GM19099 (cell line): Measurements from ENCODE around the gene ADCY1.

Experiments
- POLR2A ChIP-seq: IDR thresholded peaks from 3 replicates; pipeline ENCODE4 v1.6.1; 2011; ENCODE audit warnings: low read depth; ENCODE audit not compliant: insufficient read length; ENCODE audit errors: extremely low read depth

Gene ADCY1

DNA sequence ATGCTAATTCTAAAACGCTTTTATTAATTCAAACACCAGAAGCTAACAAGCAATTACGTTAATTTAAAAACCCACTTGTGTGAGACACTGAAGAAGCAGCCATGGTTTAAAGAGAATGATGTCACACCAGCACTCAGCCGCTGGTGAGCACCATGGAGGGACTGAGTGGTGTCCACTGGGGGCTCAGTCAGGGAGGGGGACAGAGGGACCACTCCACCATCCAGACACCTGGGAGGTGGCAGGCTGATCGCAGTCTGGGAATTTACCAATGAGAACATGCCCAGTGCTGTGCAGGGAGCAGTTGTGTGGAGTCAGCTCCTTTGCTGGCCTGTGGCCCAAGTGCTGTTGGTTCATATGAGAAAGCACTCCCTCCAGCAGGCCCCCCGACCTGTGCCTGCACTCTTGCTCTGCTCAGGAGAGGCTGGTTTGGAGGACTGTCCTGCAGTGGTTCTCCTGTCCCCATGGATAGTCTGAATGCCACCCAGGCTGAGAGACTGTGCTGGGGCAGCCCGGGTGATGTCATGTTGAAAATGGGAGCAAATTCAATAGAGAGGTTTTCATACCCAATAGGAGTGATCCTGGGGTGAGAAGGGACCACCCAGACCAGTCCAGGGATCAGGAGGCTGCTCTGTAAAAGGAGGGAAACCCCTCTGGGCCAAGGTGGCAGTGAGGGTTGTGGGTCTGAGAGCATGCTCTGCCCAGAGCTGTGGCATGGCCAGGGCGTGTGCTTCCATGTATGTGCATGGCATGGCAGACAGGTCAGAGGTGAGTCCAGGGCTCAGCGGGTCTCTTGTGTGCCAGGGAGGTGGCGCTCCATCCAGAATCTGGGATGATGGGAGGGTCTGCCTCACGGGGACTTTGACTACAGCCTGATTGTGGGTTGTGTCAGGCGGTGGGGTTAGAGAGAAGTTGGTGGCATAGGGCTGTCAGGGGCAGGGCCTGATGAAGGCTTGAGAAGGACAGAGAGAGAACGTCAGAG, 12.7 kb downstream of the ADCY1 start:
- no peak for TF ChIP-seq POLR2A

DNA sequence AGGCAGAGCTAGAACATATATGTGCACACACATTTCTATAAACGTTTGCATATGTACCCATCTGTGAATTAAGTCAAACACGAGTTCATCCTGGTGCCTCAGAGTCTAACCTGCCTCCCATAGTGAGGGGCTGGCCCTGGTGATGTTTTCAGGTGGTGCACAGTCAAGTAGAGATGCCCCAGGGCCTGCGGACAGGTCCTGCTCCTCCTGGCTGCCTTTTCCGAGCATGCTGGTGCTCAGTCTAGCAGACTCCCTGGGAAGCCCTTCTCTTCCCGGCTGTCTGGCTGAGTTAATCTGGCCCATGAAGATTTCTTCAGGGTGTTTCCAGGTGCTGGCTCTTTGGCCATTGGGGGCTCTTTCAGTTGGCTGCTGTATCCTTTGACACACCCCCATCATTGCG, 14.3 kb downstream of the ADCY1 start:
- no peak for TF ChIP-seq POLR2A

DNA sequence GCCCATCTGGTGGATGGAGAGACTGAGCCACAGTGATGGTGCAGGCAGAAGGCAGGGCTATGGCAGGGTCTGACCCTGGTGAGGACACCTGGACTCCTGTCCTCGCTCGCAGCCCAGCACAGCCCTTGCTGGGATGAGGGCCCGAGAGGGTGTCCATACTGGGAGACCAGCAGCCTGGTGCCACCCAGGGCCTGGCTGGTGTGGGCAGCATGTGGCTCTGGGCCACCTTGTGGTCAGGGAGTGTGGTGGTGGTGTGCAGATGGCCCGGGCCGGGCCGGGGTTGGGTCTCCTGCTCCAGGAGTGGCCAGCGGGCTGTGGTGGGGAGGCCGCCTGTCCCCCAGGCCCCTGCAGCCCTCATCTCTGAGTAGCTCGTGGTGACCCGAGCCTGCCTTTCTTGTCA, 14.9 kb downstream of the ADCY1 start:
- TF ChIP-seq POLR2A = no peak

- TF ChIP-seq POLR2A = no peak
Observed at GRCh38 chr7:45589915-45590678, 15.9 kb downstream of the ADCY1 start.

GRCh38 chr7:45590679-45591057, 16.5 kb downstream of the ADCY1 start:
- TF ChIP-seq POLR2A = no peak

DNA sequence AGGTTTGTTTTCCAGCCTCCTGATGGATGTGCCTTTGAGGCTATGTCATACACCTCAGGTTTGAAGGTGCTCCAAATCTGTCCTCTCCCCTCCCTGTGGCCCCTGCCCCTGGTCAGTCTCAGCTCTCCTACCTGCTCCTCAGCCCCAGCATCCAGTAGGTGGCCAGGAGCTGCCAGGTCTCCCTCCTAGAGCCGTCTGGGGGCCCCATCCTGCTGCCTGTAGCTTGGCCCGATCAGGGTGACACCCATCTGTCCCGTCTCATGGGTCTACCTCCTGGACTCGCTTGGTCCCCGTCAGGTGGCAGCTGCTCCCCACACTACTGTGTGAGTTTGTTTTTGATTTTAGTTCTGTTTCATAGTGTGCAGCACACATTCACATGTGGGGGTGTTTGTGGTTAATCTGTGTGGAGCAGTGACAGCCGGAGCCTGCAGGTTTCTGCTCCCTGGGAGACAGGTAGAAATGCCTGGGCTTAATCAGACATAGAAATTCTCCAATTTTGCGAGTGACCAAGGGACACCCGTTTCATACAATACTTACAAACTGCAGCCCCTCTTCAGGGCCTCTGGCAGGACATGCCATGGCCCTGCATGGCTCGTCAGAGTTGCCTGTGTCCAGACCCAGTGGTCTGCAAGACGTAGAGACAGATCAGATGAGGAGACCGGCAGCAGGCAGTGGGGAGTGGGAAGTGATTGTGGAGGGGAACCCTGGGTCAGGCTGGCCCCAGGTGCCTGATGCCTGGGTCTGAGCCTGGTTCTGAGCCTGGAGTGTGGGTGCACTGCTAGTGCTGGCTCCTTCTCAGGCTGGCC, 17.1 kb downstream of the ADCY1 start:
- TF ChIP-seq POLR2A = no peak

DNA sequence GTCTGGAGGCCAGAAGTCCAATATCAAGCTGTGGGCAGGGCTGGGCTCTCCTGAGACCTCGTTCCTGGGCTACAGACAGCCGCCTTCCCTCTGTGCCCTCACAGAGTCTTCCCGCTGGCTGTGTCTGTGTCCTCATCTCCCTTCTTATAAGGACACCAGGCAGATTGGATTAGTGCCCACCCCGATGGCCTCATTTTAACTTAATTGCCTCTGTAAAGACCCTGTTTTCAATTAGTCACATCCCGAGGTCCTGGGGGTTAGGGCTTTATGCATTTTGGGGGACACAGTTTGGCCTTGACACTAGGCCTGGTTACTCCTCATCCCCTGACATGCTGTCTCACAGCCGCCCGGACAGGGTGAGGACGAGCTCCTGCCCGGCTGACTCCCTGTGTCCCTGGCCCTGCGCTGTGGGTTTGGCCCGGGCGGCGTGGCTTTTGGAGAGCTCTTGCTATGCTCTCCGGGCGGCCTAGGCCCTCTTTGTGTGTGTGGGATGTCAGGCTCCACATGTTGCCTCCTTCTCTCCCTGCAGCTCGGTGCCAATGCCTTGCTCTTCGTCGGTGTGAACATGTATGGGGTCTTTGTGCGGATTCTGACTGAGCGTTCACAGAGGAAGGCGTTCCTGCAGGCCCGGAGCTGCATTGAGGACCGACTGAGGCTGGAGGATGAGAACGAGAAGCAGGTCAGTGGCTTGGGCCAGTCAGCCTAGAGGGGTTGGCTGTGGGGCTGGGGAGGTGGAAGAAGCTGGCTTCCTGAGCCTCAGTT, 18.2 kb downstream of the ADCY1 start:
- no peak for TF ChIP-seq POLR2A

DNA sequence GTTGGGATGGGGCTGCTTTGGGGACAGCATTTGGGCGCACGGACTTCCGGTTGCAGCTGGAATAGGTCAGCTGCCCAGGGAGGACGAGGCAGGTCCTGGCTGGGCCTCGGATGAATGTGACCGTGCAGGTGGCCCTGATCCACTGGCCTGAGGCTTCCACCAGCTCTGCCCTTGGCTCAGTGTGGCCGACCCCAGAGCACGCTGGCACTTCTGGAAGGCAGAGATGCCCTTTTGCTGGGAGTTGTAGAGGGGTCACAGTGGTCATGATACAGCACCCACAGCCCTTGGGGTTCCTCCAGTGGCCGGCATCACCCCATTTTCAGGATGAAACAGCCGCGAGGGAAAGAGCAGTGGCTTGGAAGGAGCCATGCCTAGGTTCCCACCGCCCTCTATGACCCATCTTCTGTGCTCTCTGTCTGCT, 19.0 kb downstream of the ADCY1 start:
- TF ChIP-seq POLR2A = no peak

DNA sequence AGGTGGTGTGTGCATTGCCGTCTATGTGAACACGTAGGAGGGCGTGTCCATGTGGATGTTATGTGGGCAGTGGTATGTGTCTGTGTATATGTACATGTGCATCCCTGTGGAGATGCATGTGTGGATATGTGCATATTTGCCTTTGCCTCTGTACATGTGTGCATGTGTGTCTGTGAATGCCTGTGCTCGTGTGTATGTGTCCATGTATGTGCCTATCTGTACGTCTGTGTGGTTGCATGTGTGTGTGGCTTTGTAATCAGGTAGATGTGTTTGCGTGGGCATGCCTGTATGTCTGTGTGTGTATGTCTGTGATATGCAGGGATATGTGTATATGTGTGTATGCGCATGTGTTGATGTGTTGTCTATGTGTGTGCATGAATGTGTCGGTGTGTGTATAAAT, 19.7 kb downstream of the ADCY1 start:
- TF ChIP-seq POLR2A = no peak

- TF ChIP-seq POLR2A = no peak
Observed at GRCh38 chr7:45594745-45595535, 20.8 kb downstream of the ADCY1 start.

GRCh38 chr7:45595809-45596664, 21.9 kb downstream of the ADCY1 start:
- no peak for TF ChIP-seq POLR2A

GRCh38 chr7:45596665-45597095, 22.5 kb downstream of the ADCY1 start:
- TF ChIP-seq POLR2A = no peak

DNA sequence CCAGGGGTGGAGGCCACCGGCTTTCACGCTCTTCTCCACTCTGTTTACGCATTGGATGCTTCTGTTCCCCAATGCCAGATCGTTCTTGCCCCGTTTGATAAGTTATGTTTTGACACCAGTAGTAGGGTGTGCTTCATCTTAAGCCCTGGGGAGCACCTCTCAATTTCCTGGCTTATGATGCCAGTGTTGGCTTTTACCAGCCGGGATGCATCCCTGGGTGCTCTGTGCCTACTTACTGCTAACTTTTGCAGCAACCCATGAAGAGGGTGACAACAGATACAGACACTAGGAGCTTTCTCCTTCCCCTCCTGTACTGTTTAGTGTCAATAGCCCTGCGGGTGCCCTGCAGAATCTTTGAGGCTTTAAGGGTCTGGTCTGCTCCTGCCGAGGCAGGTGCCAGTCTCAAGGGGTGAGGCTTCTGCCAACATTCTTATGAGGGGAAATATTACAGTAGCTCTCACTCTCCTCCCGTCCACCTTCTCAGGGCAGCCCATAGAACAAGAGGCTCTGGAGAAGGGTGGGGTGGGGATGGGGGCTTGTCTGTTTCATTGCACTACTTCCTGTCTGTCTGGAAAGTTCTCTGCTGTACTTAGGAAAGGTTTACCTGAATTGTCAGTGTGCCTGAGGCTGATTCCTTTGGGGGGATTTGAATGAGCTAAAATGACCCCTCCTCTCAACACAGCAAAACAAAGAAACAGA, 23.3 kb downstream of the ADCY1 start:
- TF ChIP-seq POLR2A = no peak
